Right lobe of liver (tissue), 4 donors: ENCODE results near the gene GMPR.

Source experiments
- CTCF ChIP-seq, 4 donors: fragments of 200-600 bp in 3 of 4; fragments of 450-650 bp in 1 of 4; IDR thresholded peaks; one replicate each; pipeline versions ENCODE4 v1.5.1 to v1.8.0; 2016 to 2022; ENCODE audit warnings: antibody characterized with exemption in 4 of 4, mild to moderate bottlenecking in 2 of 4
- POLR2A ChIP-seq: fragments of 450-650 bp; IDR thresholded peaks from one replicate; pipeline ENCODE4 v1.6.1; 2017; ENCODE audit warnings: antibody characterized with exemption, mild to moderate bottlenecking
- donor health status: DM: no; HTN: no; CAD: no.
- donor health status: DM: no; HTN: no; CAD: no.
- donor health status: DM: no; HTN: yes; CAD: no.

- TF ChIP-seq POLR2A (no peak), CTCF (IDR thresholded peaks at IDR 0.05) (no peak)
These were observed 18.4 kb downstream of the GMPR start for GRCh38 chr6:16256781-16257180.
